Endothelial cell of umbilical vein (primary cell): ENCODE measurements around the gene MYO18A. TPM values are rescaled to one million over a fixed set of nuclear protein-coding genes. Genes with fewer than 3 reads are reported as not detected.

Experiments used
- BruUV-seq: library from RNA; stranded (reverse); fragments of 400-500 nt; replicated peaks from 2 replicates; lab custom pipeline; 2021; lab: Mats Ljungman, UMichigan
- CTCF ChIA-PET: fragments of 300-600, 350-600 bp; sonication (Branson Sonifier 250); formaldehyde crosslinking; loops from one replicate; lab custom pipeline; 2021; ENCODE audit warnings: antibody characterized with exemption, inconsistent platforms; lab: Charles Lee
- POLR2A ChIA-PET: fragments of 300-600, 350-600 bp; sonication (Branson Sonifier 250); formaldehyde crosslinking; loops from one replicate; lab custom pipeline; 2021; ENCODE audit warnings: antibody characterized with exemption, inconsistent platforms; lab: Charles Lee
- DNase-seq: peaks from one replicate; pipeline ENCODE4 v3.0.0-alpha.2; 2011; ENCODE audit warnings: low read depth, low spot score
- FAIRE-seq: peaks from 2 replicates; lab custom pipeline; 2011; peaks lifted over from hg19 to GRCh38; lab: Jason Lieb, UNC
- H2AFZ ChIP-seq: 2 replicates; pipeline ENCODE4 v1.6.0; 2012; ENCODE audit warnings: low read depth, low read length, control low read depth, inconsistent platforms
- H3K27ac ChIP-seq: 2 replicates; pipeline ENCODE4 v1.5.1; 2011; ENCODE audit warnings: low read depth, mild to moderate bottlenecking, control low read depth, low read length, moderate library complexity; ENCODE audit not compliant: insufficient read depth
- H3K27me3 ChIP-seq, 2 experiments: 2 replicates each; pipeline versions ENCODE4 v1.6.0 to v1.6.1; 2011; ENCODE audit warnings: low read length in 2 of 2, mixed read lengths in 1 of 2; ENCODE audit not compliant: control insufficient read depth in 2 of 2, insufficient read depth in 2 of 2
- H3K36me3 ChIP-seq, 2 experiments: 2 replicates in 1 of 2; 3 replicates in 1 of 2; pipeline ENCODE4 v1.5.1; 2011; ENCODE audit warnings: low read length in 2 of 2, mild to moderate bottlenecking in 1 of 2, moderate library complexity in 1 of 2; ENCODE audit not compliant: control insufficient read depth in 2 of 2, insufficient read depth in 2 of 2; ENCODE audit errors: extremely low read depth in 1 of 2
- H3K4me1 ChIP-seq: 3 replicates; pipeline ENCODE4 v1.5.1; 2011; ENCODE audit warnings: mild to moderate bottlenecking, low read length; ENCODE audit not compliant: control insufficient read depth, insufficient read depth; ENCODE audit errors: extremely low read depth
- H3K4me2 ChIP-seq: 2 replicates; pipeline ENCODE4 v1.6.1; 2011; ENCODE audit warnings: low read length, control low read depth, mixed read lengths; ENCODE audit not compliant: insufficient read depth
- H3K4me3 ChIP-seq, 3 experiments: fragments of 200-600 bp in 1 of 3; sonication (generic), shearing (Covaris generic) in 1 of 3; replicated peaks in 1 of 3; 2 replicates each; pipeline ENCODE4 v1.5.1; 2011 to 2016; ENCODE audit warnings: control low read depth in 3 of 3, low read length in 3 of 3, mild to moderate bottlenecking in 2 of 3, inconsistent platforms in 1 of 3, low read depth in 1 of 3, moderate library complexity in 1 of 3; ENCODE audit not compliant: insufficient read depth in 1 of 3
- H3K79me2 ChIP-seq: 2 replicates; pipeline ENCODE4 v1.6.0; 2012; ENCODE audit warnings: low read length, inconsistent platforms; ENCODE audit not compliant: control insufficient read depth, insufficient read depth
- H3K9ac ChIP-seq: replicated peaks from 2 replicates; pipeline ENCODE3; 2011; ENCODE audit warnings: low read length, control low read depth; ENCODE audit not compliant: insufficient read depth; ENCODE audit errors: extremely low read depth
- H3K9me1 ChIP-seq: replicated peaks from 3 replicates; pipeline ENCODE4 v1.6.0; 2011; ENCODE audit warnings: mild to moderate bottlenecking, low read length; ENCODE audit not compliant: control insufficient read depth, insufficient read depth; ENCODE audit errors: extremely low read depth
- H3K9me3 ChIP-seq: replicated peaks from 2 replicates; pipeline ENCODE4 v1.5.1; 2012; ENCODE audit warnings: low read length, inconsistent platforms; ENCODE audit not compliant: control insufficient read depth, insufficient read depth
- H4K20me1 ChIP-seq: replicated peaks from 2 replicates; pipeline ENCODE3; 2011; ENCODE audit warnings: mild to moderate bottlenecking, low read length; ENCODE audit not compliant: control insufficient read depth, insufficient read depth; ENCODE audit errors: extremely low read depth
- EZH2 ChIP-seq: IDR thresholded peaks from 2 replicates; pipeline ENCODE4 v1.6.1; 2012; ENCODE audit warnings: borderline replicate concordance, low read depth, mild to moderate bottlenecking, moderate library complexity, low read length, inconsistent platforms; ENCODE audit not compliant: severe bottlenecking
- FOS ChIP-seq: IDR thresholded peaks from 2 replicates; pipeline ENCODE4 v1.6.1; 2011; ENCODE audit warnings: mild to moderate bottlenecking, low read length, moderate library complexity, borderline replicate concordance; ENCODE audit not compliant: insufficient read depth
- GATA2 ChIP-seq: IDR thresholded peaks from 2 replicates; pipeline ENCODE4 v1.7.0; 2011; ENCODE audit warnings: low read depth, mild to moderate bottlenecking, moderate library complexity, mixed read lengths, low read length; ENCODE audit not compliant: insufficient read length, insufficient read depth
- JUN ChIP-seq: IDR thresholded peaks from 2 replicates; pipeline ENCODE4 v1.6.1; 2011; ENCODE audit warnings: borderline replicate concordance, low read depth; ENCODE audit not compliant: insufficient read length, insufficient read depth
- MYC ChIP-seq: IDR thresholded peaks from one replicate; pipeline ENCODE4 v1.6.1; 2011; ENCODE audit warnings: mild to moderate bottlenecking, low read depth, low read length
- POLR2A ChIP-seq: IDR thresholded peaks from 2 replicates; pipeline ENCODE4 v1.6.1; 2012; ENCODE audit warnings: low read depth, mild to moderate bottlenecking, control low read depth, low read length
- POLR2AphosphoS5 ChIP-seq: IDR thresholded peaks from 2 replicates; pipeline ENCODE4 v1.6.1; 2012; ENCODE audit warnings: low read depth, mild to moderate bottlenecking, control low read depth, low read length, moderate library complexity; ENCODE audit not compliant: insufficient read depth
- dilution Hi-C: fragments of 300-500 bp; cut with MboI; formaldehyde crosslinking; loops from one replicate; pipeline ENCODE4 v1.15.0; 2019; ENCODE audit warnings: low sequenced_read_pairs; ENCODE audit not compliant: extremely low pct_ligation_motif_present
- intact Hi-C: fragments of 100-400 bp; cut with micrococcal nuclease; formaldehyde crosslinking; loops from one replicate; pipeline ENCODE4 v1.10.0; 2022
- polyA plus RNA-seq, 4 experiments: library from polyadenylated mRNA; depleted of rRNA in 3 of 4; stranded (reverse) in 3 of 4; unstranded in 1 of 4; fragments of >200 nt; gene quantifications; 2 replicates each; pipeline versions ENCODE4 v1.2.1 to v1.2.3, GENCODE V29; 2011 to 2012; ENCODE audit warnings: missing spikeins in 1 of 4
- total RNA-seq: library from RNA; stranded (reverse); gene quantifications from 2 replicates; pipeline ENCODE4 v1.2.3, GENCODE V29; 2021
- TF ChIP-seq, protein P1 (sequence below), 2 donors: IDR thresholded peaks; 1 replicate in 1 of 2; 2 replicates in 1 of 2; pipeline ENCODE4 v1.5.1; 2011; ENCODE audit warnings: low read length in 2 of 2, mild to moderate bottlenecking in 2 of 2, moderate library complexity in 2 of 2, control low read depth in 1 of 2, inconsistent platforms in 1 of 2, low read depth in 1 of 2; ENCODE audit not compliant: insufficient read depth in 1 of 2; ENCODE audit errors: extremely low read depth in 1 of 2
- TF ChIP-seq, protein P2 (sequence below): IDR thresholded peaks from 2 replicates; pipeline ENCODE4 v1.6.1; 2011; ENCODE audit not compliant: insufficient read depth, insufficient read length

Gene MYO18A
- total and polyA plus RNA-seq, 2 donors (not counting 3 experiments of a cell fraction or from before 2014, with no cell fraction given), result 3.9 to 28.3 TPM

DNA sequence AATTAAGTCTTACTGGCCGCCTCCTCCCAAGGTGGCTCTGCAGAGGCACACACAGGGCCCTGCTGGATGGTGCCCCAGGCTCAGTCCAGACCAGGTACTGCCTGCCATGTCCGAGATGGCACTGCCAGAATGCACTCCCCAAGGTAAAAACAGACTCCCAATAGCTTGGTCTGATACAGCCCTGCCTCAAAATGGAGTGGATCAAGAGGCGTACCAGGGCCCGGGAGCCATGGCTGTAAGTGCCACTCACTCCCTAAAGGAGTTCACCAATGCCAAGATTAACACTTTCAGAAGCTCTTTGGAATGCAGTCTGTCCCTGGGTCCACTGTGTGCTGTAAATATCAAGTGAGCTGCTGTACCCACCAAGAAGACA lies 576 bp upstream of the MYO18A start:
- intact Hi-C loops, result loop anchor here (1.0 kb wide), 2 partner anchors 32 to 39 kb away; no protein-coding TSS in a partner anchor
- no TSS peak for BruUV-seq
- H3K9ac ChIP-seq, result no peak overlapping the region
- H3K27ac ChIP-seq, result no peak overlapping the region
- CTCF ChIA-PET, result interaction anchor here (0.5 to 8.8 kb wide), 31 partner anchors 9 to 247 kb away, joined by 3 to 242 read pairs (median 9); partner anchors contain the start of gene PHF12
- peak overlapping the region; percentile 28 for H3K4me2 ChIP-seq
- dilution Hi-C loops, result no loop called here
- TF ChIP-seq GATA2, result no peak
- TF ChIP-seq JUN, result no peak
- TF ChIP-seq MYC, result no peak
- TF ChIP-seq FOS, result no peak
- TF ChIP-seq, protein P1, sequence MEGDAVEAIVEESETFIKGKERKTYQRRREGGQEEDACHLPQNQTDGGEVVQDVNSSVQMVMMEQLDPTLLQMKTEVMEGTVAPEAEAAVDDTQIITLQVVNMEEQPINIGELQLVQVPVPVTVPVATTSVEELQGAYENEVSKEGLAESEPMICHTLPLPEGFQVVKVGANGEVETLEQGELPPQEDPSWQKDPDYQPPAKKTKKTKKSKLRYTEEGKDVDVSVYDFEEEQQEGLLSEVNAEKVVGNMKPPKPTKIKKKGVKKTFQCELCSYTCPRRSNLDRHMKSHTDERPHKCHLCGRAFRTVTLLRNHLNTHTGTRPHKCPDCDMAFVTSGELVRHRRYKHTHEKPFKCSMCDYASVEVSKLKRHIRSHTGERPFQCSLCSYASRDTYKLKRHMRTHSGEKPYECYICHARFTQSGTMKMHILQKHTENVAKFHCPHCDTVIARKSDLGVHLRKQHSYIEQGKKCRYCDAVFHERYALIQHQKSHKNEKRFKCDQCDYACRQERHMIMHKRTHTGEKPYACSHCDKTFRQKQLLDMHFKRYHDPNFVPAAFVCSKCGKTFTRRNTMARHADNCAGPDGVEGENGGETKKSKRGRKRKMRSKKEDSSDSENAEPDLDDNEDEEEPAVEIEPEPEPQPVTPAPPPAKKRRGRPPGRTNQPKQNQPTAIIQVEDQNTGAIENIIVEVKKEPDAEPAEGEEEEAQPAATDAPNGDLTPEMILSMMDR (IDR thresholded peaks at IDR 0.05; ENCODE audit: extremely low read depth in 1 of 2, insufficient read depth in 1 of 2, low read depth in 1 of 2, low read length in 2 of 2), result no peak
- TF ChIP-seq EZH2, result no peak
- no peak for TF ChIP-seq POLR2A
- TF ChIP-seq, protein P2, sequence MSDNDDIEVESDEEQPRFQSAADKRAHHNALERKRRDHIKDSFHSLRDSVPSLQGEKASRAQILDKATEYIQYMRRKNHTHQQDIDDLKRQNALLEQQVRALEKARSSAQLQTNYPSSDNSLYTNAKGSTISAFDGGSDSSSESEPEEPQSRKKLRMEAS, result no peak
- TF ChIP-seq POLR2AphosphoS5, result no peak
- no peaks in the 10 kb centered on the region for H3K27me3 ChIP-seq
- peaks cover 11% of the 10 kb centered on the region for H3K4me1 ChIP-seq
- no peaks in the 10 kb centered on the region for H4K20me1 ChIP-seq
- FAIRE-seq, result peak; percentile 46
- no peaks in the 10 kb centered on the region for H3K9me3 ChIP-seq
- no peaks in the 10 kb centered on the region for H3K9me1 ChIP-seq
- H3K4me3 ChIP-seq, result peak overlapping the region in 1 of 3 experiments; percentile 1
- no peak for DNase-seq
- peak overlapping the region; percentile 92 for H2AFZ ChIP-seq
- H3K36me3 ChIP-seq, result no peaks in the 10 kb centered on the region
- POLR2A ChIA-PET, result interaction anchor here (1.0 kb wide), 2 partner anchors 32 to 113 kb away, joined by 4 to 5 read pairs; partner anchors contain the start of gene NUFIP2
- H3K79me2 ChIP-seq, result no peaks in the 10 kb centered on the region
